K562 (cell line): ENCODE measurements around the gene CASTOR1. TPM values are rescaled to one million over a fixed set of nuclear protein-coding genes. Genes with fewer than 3 reads are reported as not detected.

Experiments
- ATAC-seq: fragments of 200-7000 bp; cut with Tn5 transposase; 3 replicates; pipeline ENCODE4 v1.9.1; 2020; ENCODE audit warnings: moderate library complexity
- BruUV-seq: library from RNA; stranded (reverse); fragments of 400-500 nt; replicated peaks from 2 replicates; lab custom pipeline; 2021; lab: Mats Ljungman, UMichigan
- CTCF ChIA-PET: fragments of 300-600 bp; formaldehyde crosslinking; extraction: SDS; loops from one replicate; lab custom pipeline; 2021; ENCODE audit warnings: low intra/inter-chr PET ratio; lab: Yijun Ruan, JAX
- POLR2A ChIA-PET: fragments of 300-600, 350-650 bp; sonication (Branson Sonifier 250); formaldehyde crosslinking; extraction: SDS; loops from one replicate; lab custom pipeline; 2021; ENCODE audit warnings: antibody characterized with exemption, inconsistent platforms; lab: Yijun Ruan, JAX
- DNase-seq, 4 experiments: peaks; one replicate each; pipeline versions ENCODE4 v3.0.0 to v3.0.0-alpha.2; 2011 to 2018; ENCODE audit warnings: low spot score in 3 of 4, mixed read lengths in 3 of 4; ENCODE audit errors: extremely low read depth in 1 of 4
- FAIRE-seq: peaks from 2 replicates; lab custom pipeline; 2011; peaks lifted over from hg19 to GRCh38; lab: Jason Lieb, UNC
- H2AFZ ChIP-seq: 2 replicates; pipeline ENCODE4 v1.6.0; 2011; ENCODE audit warnings: low read depth, low read length, control low read depth, inconsistent platforms
- H3K27ac ChIP-seq: fragments of 200-600 bp; 3 replicates; pipeline ENCODE4 v1.8.0; 2011; ENCODE audit warnings: low read depth, mild to moderate bottlenecking, control low read depth, inconsistent platforms, low read length, moderate library complexity, mixed read lengths; ENCODE audit errors: extremely low read depth
- H3K27me3 ChIP-seq, 2 experiments: fragments of 300-600 bp in 1 of 2; 2 replicates in 1 of 2; 3 replicates in 1 of 2; pipeline versions ENCODE4 v1.6.0 to v1.8.0; 2011; ENCODE audit warnings: inconsistent platforms in 2 of 2, low read length in 2 of 2, mild to moderate bottlenecking in 1 of 2, mixed read lengths in 1 of 2, moderate library complexity in 1 of 2; ENCODE audit not compliant: control insufficient read depth in 2 of 2, insufficient read depth in 2 of 2
- H3K36me3 ChIP-seq: fragments of 300-600 bp; 3 replicates; pipeline ENCODE4 v1.8.0; 2011; ENCODE audit warnings: mild to moderate bottlenecking, low read length, inconsistent platforms; ENCODE audit not compliant: control insufficient read depth, insufficient read depth
- H3K4me1 ChIP-seq, 2 experiments: fragments of 200-600 bp in 1 of 2; replicated peaks in 1 of 2; 2 replicates in 1 of 2; 3 replicates in 1 of 2; pipeline versions ENCODE4 v1.5.1 to v1.8.0; 2011; ENCODE audit warnings: inconsistent platforms in 2 of 2, low read length in 2 of 2, mild to moderate bottlenecking in 1 of 2, mixed read lengths in 1 of 2, moderate library complexity in 1 of 2; ENCODE audit not compliant: control insufficient read depth in 2 of 2, insufficient read depth in 2 of 2
- H3K4me2 ChIP-seq: 2 replicates; pipeline ENCODE4 v1.6.1; 2011; ENCODE audit warnings: low read length, control low read depth, inconsistent platforms, mixed read lengths; ENCODE audit not compliant: insufficient read depth
- H3K4me3 ChIP-seq: fragments of 200-600 bp; sonication (generic), shearing (Covaris generic); 2 replicates; pipeline ENCODE4 v1.5.1; 2016; ENCODE audit warnings: control low read depth, inconsistent platforms
- H3K79me2 ChIP-seq: fragments of 200-600 bp; 3 replicates; pipeline ENCODE4 v1.8.0; 2011; ENCODE audit warnings: low read length, inconsistent platforms; ENCODE audit not compliant: control insufficient read depth, insufficient read depth
- H3K9ac ChIP-seq, 2 experiments: 2 replicates each; pipeline versions ENCODE4 v1.6.0 to v1.6.1; 2011; ENCODE audit warnings: low read depth in 2 of 2, low read length in 2 of 2, control low read depth in 1 of 2, inconsistent platforms in 1 of 2, mild to moderate bottlenecking in 1 of 2, mixed read lengths in 1 of 2; ENCODE audit not compliant: insufficient read depth in 1 of 2
- H3K9me1 ChIP-seq: one replicate; pipeline ENCODE4 v1.6.0; 2011; ENCODE audit warnings: inconsistent platforms, mild to moderate bottlenecking, low read length, moderate library complexity; ENCODE audit not compliant: control insufficient read depth, insufficient read depth
- H3K9me3 ChIP-seq: replicated peaks from 2 replicates; pipeline ENCODE4 v1.5.1; 2011; ENCODE audit warnings: low read depth, low read length, inconsistent platforms; ENCODE audit not compliant: control insufficient read depth, insufficient read depth
- H4K20me1 ChIP-seq: replicated peaks from 2 replicates; pipeline ENCODE4 v1.6.1; 2011; ENCODE audit warnings: low read length, inconsistent platforms, mixed read lengths; ENCODE audit not compliant: control insufficient read depth, insufficient read depth
- ARID1B ChIP-seq: fragments of 450-650 bp; IDR thresholded peaks from 2 replicates; pipeline ENCODE4 v1.6.1; 2016; ENCODE audit warnings: antibody characterized with exemption, mild to moderate bottlenecking, inconsistent platforms
- ATF7 ChIP-seq: fragments of 450-650 bp; IDR thresholded peaks from 2 replicates; pipeline ENCODE4 v1.7.1; 2014; ENCODE audit warnings: mild to moderate bottlenecking, moderate library complexity
- C11orf30 ChIP-seq: fragments of 450-650 bp; IDR thresholded peaks from 2 replicates; pipeline ENCODE4 v1.6.1; 2016; ENCODE audit warnings: low read depth, mild to moderate bottlenecking
- CBFA2T3 ChIP-seq: fragments of 450-650 bp; IDR thresholded peaks from 2 replicates; pipeline ENCODE4 v1.6.1; 2017
- COPS2 ChIP-seq: fragments of 450-650 bp; conservative IDR thresholded peaks from 2 replicates; pipeline ENCODE4 v1.6.1; 2016; ENCODE audit warnings: mild to moderate bottlenecking, moderate library complexity
- GATAD2A ChIP-seq: fragments of 450-650 bp; IDR thresholded peaks from 2 replicates; pipeline ENCODE4 v1.6.1; 2017
- ILK ChIP-seq: fragments of 450-650 bp; IDR thresholded peaks from 2 replicates; pipeline ENCODE4 v1.6.1; 2016; ENCODE audit warnings: missing genetic modification characterization, low read depth, mild to moderate bottlenecking, missing compliant biosample characterization, moderate library complexity, borderline replicate concordance
- KLF13 ChIP-seq: fragments of 450-650 bp; IDR thresholded peaks from 2 replicates; pipeline ENCODE4 v1.6.1; 2016; ENCODE audit warnings: missing genetic modification characterization, low read depth, mild to moderate bottlenecking, missing compliant biosample characterization, moderate library complexity, borderline replicate concordance
- NCOA1 ChIP-seq: fragments of 450-650 bp; IDR thresholded peaks from 2 replicates; pipeline ENCODE4 v1.6.1; 2016; ENCODE audit warnings: low read depth
- PCBP1 ChIP-seq: fragments of 200-400 bp; formaldehyde crosslinking; IDR thresholded peaks from 2 replicates; pipeline ENCODE4 v1.6.1; 2018; ENCODE audit warnings: mild to moderate bottlenecking, low read depth, low read length; ENCODE audit not compliant: poor library complexity, severe bottlenecking
- POLR2A ChIP-seq: fragments of 450-650 bp; conservative IDR thresholded peaks from 2 replicates; pipeline ENCODE4 v1.6.1; 2016
- PTBP1 ChIP-seq: fragments of 200-400 bp; formaldehyde crosslinking; IDR thresholded peaks from 2 replicates; pipeline ENCODE4 v1.6.1; 2017; ENCODE audit warnings: low read depth, low read length
- SAFB2 ChIP-seq: fragments of 200-400 bp; formaldehyde crosslinking; IDR thresholded peaks from 2 replicates; pipeline ENCODE4 v1.6.1; 2018; ENCODE audit warnings: borderline replicate concordance, low read length, low read depth, moderate library complexity; ENCODE audit not compliant: severe bottlenecking
- SIX5 ChIP-seq, 2 experiments: IDR thresholded peaks; 2 replicates each; pipeline ENCODE4 v1.6.1; 2011; ENCODE audit warnings: low read length in 2 of 2, borderline replicate concordance in 1 of 2, low read depth in 1 of 2, mild to moderate bottlenecking in 1 of 2, moderate library complexity in 1 of 2; ENCODE audit not compliant: insufficient read depth in 1 of 2
- SREBF1 ChIP-seq: fragments of 150-350 bp; IDR thresholded peaks from 2 replicates; pipeline ENCODE4 v1.6.1; 2014; ENCODE audit warnings: antibody characterized with exemption, low read depth, low read length, borderline replicate concordance
- TAL1 ChIP-seq: fragments of 450-650 bp; IDR thresholded peaks from 2 replicates; pipeline ENCODE4 v1.6.1; 2016; ENCODE audit warnings: mild to moderate bottlenecking
- TBP ChIP-seq: optimal IDR thresholded peaks from 2 replicates; pipeline ENCODE3; 2011; ENCODE audit warnings: low read depth, low read length, improper control_type of control experiment
- WHSC1 ChIP-seq: IDR thresholded peaks from one replicate; pipeline ENCODE4 v1.6.1; 2012; ENCODE audit warnings: low read length, control low read depth, inconsistent platforms
- ZBTB7A ChIP-seq: IDR thresholded peaks from 2 replicates; pipeline ENCODE4 v1.6.1; 2011; ENCODE audit warnings: low read depth, mild to moderate bottlenecking, low read length, moderate library complexity, borderline replicate concordance; ENCODE audit not compliant: control insufficient read depth
- ZNF134 ChIP-seq: fragments of 250-450 bp; sonication (Bioruptor Pico); conservative IDR thresholded peaks from 2 replicates; pipeline ENCODE4 v1.4.0; 2020
- ZNF23 ChIP-seq: fragments of 250-450 bp; sonication (Bioruptor Pico); IDR thresholded peaks from 2 replicates; pipeline ENCODE4 v1.4.0; 2020; ENCODE audit warnings: mild to moderate bottlenecking
- ZNF282 ChIP-seq: sonication (generic); formaldehyde crosslinking; IDR thresholded peaks from 2 replicates; pipeline ENCODE4 v1.8.1; 2023; ENCODE audit warnings: missing genetic modification reagents
- ZNF449 ChIP-seq: fragments of 250-450 bp; sonication (Bioruptor Pico); IDR thresholded peaks from 2 replicates; pipeline ENCODE4 v1.8.0; 2022; ENCODE audit warnings: moderate library complexity, mild to moderate bottlenecking, inconsistent platforms
- ZNF589 ChIP-seq: fragments of 200-800 bp; sonication (Bioruptor generic); IDR thresholded peaks from 2 replicates; pipeline ENCODE4 v1.6.1; 2016; ENCODE audit warnings: low read depth, missing genetic modification characterization, missing compliant biosample characterization
- ZNF699 ChIP-seq: fragments of 250-450 bp; sonication (Bioruptor Pico); IDR thresholded peaks from 2 replicates; pipeline ENCODE4 v1.8.0; 2021; ENCODE audit warnings: mild to moderate bottlenecking, moderate library complexity; ENCODE audit not compliant: insufficient replicate concordance
- ZNF830 ChIP-seq: fragments of 250-450 bp; sonication (Bioruptor Pico); IDR thresholded peaks from 2 replicates; pipeline ENCODE4 v1.5.0; 2021; ENCODE audit warnings: mild to moderate bottlenecking
- WGBS: fragments of 100-300 bp; shearing (Covaris generic); methylation state at CpG from one replicate; pipeline ENCODE4 v1.1.6; 2016; ENCODE audit warnings: low coverage, mixed read lengths; ENCODE audit not compliant: insufficient coverage; ENCODE audit errors: missing lambda C conversion rate; 5-methylcytosine and 5-hydroxymethylcytosine counted together
- in situ Hi-C: fragments of 300-500 bp; cut with MboI; formaldehyde crosslinking; loops from 4 replicates; pipeline ENCODE4 v1.15.0; 2018; ENCODE audit warnings: inconsistent platforms, mixed read lengths
- intact Hi-C: fragments of 100-400 bp; cut with micrococcal nuclease; formaldehyde crosslinking; loops from 2 replicates; pipeline ENCODE4 v1.14.2; 2022
- polyA plus RNA-seq, 8 experiments: library from polyadenylated mRNA; depleted of rRNA in 4 of 8; stranded (reverse) in 5 of 8; unstranded in 3 of 8; fragments of >200 nt; fragmentation: Nextera tagmentation in 2 of 8; fragmentation: Illumina TruSeq in 1 of 8; extraction: Ambion mirVana in 2 of 8; extraction: Trizol in 1 of 8; gene quantifications; 2 replicates each; pipeline versions ENCODE4 v1.2.1 to v1.2.3, GENCODE V29; 2011 to 2014; ENCODE audit warnings: inconsistent platforms in 1 of 8, missing spikeins in 1 of 8
- total RNA-seq, 7 experiments: library from RNA; depleted of rRNA in 6 of 7; stranded (reverse); fragments of >200 nt in 6 of 7; fragmentation: Illumina TruSeq in 2 of 7; extraction: Trizol in 2 of 7; gene quantifications; 2 replicates each; pipeline versions ENCODE4 v1.2.1 to v1.2.3, GENCODE V29; 2011 to 2021; ENCODE audit warnings: low replicate concordance in 1 of 7

Gene CASTOR1
- total and polyA plus RNA-seq, 9 of the 15 experiments (the other 6 are each of a cell fraction or from before 2014, with no cell fraction given) = 0.35 to 2.6 (median 1.1) TPM

GRCh38 chr22:30284172-30284571 lies 5.1 kb downstream of the CASTOR1 start:
- peak overlapping the region; percentile 21; the same call in 1 of the 2 replicates for H3K4me2 ChIP-seq
- peak overlapping the region in 1 of 2 experiments; percentile 88; a peak in 2 of 4 replicates for H3K9ac ChIP-seq
- H3K27ac ChIP-seq = no peak overlapping the region
- H3K79me2 ChIP-seq = no peaks in the 10 kb centered on the region
- no peaks in the 10 kb centered on the region for H3K9me3 ChIP-seq
- CTCF ChIA-PET = no interaction called here
- H3K4me1 ChIP-seq = peaks cover 12 to 61% of the 10 kb centered on the region in 2 experiments; a peak in 4 of 5 replicates
- ATAC-seq = peak; percentile 6; the same call in 2 of the 3 replicates
- FAIRE-seq = peak; percentile 61
- 6% methylated on average over 7 of the region's 9 CpGs for WGBS
- no peaks in the 10 kb centered on the region for H4K20me1 ChIP-seq
- no peak overlapping the region for H2AFZ ChIP-seq
- intact Hi-C loops (no loop called here), in situ Hi-C loops (loop anchor here (5.0 to 10.0 kb wide), 3 partner anchors 93 to 321 kb away; partner anchors contain the start of gene TCN2)
- POLR2A ChIA-PET = interaction anchor here (0.6 kb wide), 2 partner anchors 23 to 236 kb away, joined by 3 read pairs; no protein-coding TSS in a partner anchor
- H3K4me3 ChIP-seq = no peak overlapping the region
- H3K27me3 ChIP-seq = no peaks in the 10 kb centered on the region; a peak in 1 of 5 replicates
- no peaks in the 10 kb centered on the region for H3K9me1 ChIP-seq
- BruUV-seq = no TSS peak
- H3K36me3 ChIP-seq = no peaks in the 10 kb centered on the region
- DNase-seq = peak; percentile 61 to 72 (median 63)
- TF ChIP-seq TBP (no peak), ARID1B (peak; percentile 31; the same call in 1 of the 2 replicates), SIX5 (IDR thresholded peaks at IDR 0.05; ENCODE audit: borderline replicate concordance in 1 of 2, insufficient read depth in 1 of 2, low read depth in 1 of 2, low read length in 2 of 2) (no peak), ZNF449 (CRISPR knock-in tag) (no peak), TAL1 (peak; percentile 9; the same call in 1 of the 2 replicates), PTBP1 (no peak), SREBF1 (no peak), ZNF23 (no peak), SAFB2 (no peak), GATAD2A (no peak), KLF13 (no peak), ZNF699 (CRISPR knock-in tag) (no peak), C11orf30 (no peak), CBFA2T3 (peak; percentile 42), NCOA1 (no peak), ZNF282 (no peak), ILK (tag) (no peak), ZNF589 (CRISPR knock-in tag) (no peak), POLR2A (no peak), COPS2 (no peak), ZNF830 (CRISPR knock-in tag) (no peak), WHSC1 (no peak), ATF7 (no peak), ZBTB7A (no peak), PCBP1 (no peak), ZNF134 (CRISPR knock-in tag) (no peak)
